SU-DHL-6 (cell line): Measurements from ENCODE around the gene POLR2J.
"Not testable (repeated sequence)": the region's sequence is repeated elsewhere in the genome, so short reads cannot be mapped to it uniquely, and the experiment has no call there.

Experiments used
- H2AFZ ChIP-seq: fragments of 200-600 bp; sonication (generic); 2 replicates; pipeline ENCODE4 v1.6.1; 2014; ENCODE audit warnings: low read depth, mild to moderate bottlenecking, moderate library complexity, mixed read lengths, antibody characterized with exemption, low read length; ENCODE audit not compliant: severe bottlenecking
- H3F3A ChIP-seq: fragments of 200-600 bp; shearing (Covaris generic); 2 replicates; pipeline ENCODE4 v1.6.0; 2016; ENCODE audit warnings: antibody characterized with exemption, mild to moderate bottlenecking; ENCODE audit not compliant: insufficient read depth
- H3K27ac ChIP-seq: fragments of 200-600 bp; sonication (generic); 2 replicates; pipeline ENCODE4 v1.5.1; 2016; ENCODE audit warnings: low read depth, mild to moderate bottlenecking, low read length, moderate library complexity, mixed read lengths
- H3K27me3 ChIP-seq: fragments of 200-600 bp; sonication (generic), shearing (Covaris generic); 2 replicates; pipeline ENCODE4 v1.6.0; 2014; ENCODE audit warnings: mild to moderate bottlenecking, low read length
- H3K36me3 ChIP-seq: fragments of 200-600 bp; sonication (generic); 2 replicates; pipeline ENCODE4 v1.6.1; 2014; ENCODE audit warnings: mild to moderate bottlenecking, low read length, mixed read lengths
- H3K4me2 ChIP-seq: fragments of 300-600, 200-600 bp; shearing (Covaris generic), sonication (generic); 2 replicates; pipeline ENCODE4 v1.6.0; 2014; ENCODE audit warnings: low read length, low read depth, mild to moderate bottlenecking; ENCODE audit not compliant: poor library complexity, severe bottlenecking
- H3K4me3 ChIP-seq: fragments of 200-600 bp; sonication (generic); 2 replicates; pipeline ENCODE4 v1.5.1; 2014; ENCODE audit warnings: antibody characterized with exemption, low read length, mild to moderate bottlenecking, mixed read lengths; ENCODE audit not compliant: insufficient read depth, poor library complexity, severe bottlenecking
- H3K79me2 ChIP-seq: fragments of 200-600 bp; sonication (generic); 2 replicates; pipeline ENCODE4 v1.6.1; 2014; ENCODE audit warnings: mild to moderate bottlenecking, low read length, moderate library complexity; ENCODE audit not compliant: insufficient read depth
- H3K9ac ChIP-seq: fragments of 200-600 bp; sonication (generic); 2 replicates; pipeline ENCODE4 v1.7.0; 2014; ENCODE audit warnings: mild to moderate bottlenecking, low read length
- H3K9me2 ChIP-seq: fragments of 200-600 bp; sonication (generic); replicated peaks from 2 replicates; pipeline ENCODE4 v1.6.1; 2014; ENCODE audit warnings: low read length; ENCODE audit not compliant: insufficient read depth
- H3K9me3 ChIP-seq: fragments of 200-600 bp; sonication (generic); 2 replicates; pipeline ENCODE4 v1.6.1; 2014; ENCODE audit warnings: low read length, mixed read lengths; ENCODE audit not compliant: insufficient read depth
- H4K20me1 ChIP-seq: fragments of 200-600 bp; sonication (generic); 2 replicates; pipeline ENCODE4 v1.6.1; 2014; ENCODE audit warnings: low read depth, mild to moderate bottlenecking, antibody characterized with exemption, low read length, moderate library complexity, mixed read lengths

POLR2J gene

DNA sequence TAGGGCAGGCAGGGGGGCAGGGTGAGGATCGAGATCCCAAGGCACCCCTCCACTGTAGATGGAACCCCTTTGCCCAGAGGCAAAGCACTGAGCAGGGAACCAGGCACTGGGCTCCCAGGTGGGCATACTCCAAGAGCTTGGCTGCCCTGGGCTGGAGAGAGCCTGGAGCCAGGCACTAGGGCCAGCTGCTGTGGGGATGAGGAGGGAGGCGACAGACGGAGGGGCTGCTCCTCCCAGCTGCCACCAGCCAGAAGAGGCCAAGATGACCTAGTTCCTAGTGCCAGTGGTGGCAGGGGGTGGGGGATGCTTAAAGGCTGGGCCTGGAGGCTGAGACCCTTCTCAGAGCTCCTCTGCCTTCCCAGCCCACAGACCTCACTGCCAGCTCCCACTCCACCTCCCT lies 37.2 kb upstream of the POLR2J start:
- not testable (repeated sequence) for H3K36me3 ChIP-seq, H3K27ac ChIP-seq, H3K4me3 ChIP-seq, H3K79me2 ChIP-seq, H3K9me2 ChIP-seq, H3K9ac ChIP-seq, H3K4me2 ChIP-seq, H3K9me3 ChIP-seq, H3F3A ChIP-seq, H3K27me3 ChIP-seq, H4K20me1 ChIP-seq, H2AFZ ChIP-seq

DNA sequence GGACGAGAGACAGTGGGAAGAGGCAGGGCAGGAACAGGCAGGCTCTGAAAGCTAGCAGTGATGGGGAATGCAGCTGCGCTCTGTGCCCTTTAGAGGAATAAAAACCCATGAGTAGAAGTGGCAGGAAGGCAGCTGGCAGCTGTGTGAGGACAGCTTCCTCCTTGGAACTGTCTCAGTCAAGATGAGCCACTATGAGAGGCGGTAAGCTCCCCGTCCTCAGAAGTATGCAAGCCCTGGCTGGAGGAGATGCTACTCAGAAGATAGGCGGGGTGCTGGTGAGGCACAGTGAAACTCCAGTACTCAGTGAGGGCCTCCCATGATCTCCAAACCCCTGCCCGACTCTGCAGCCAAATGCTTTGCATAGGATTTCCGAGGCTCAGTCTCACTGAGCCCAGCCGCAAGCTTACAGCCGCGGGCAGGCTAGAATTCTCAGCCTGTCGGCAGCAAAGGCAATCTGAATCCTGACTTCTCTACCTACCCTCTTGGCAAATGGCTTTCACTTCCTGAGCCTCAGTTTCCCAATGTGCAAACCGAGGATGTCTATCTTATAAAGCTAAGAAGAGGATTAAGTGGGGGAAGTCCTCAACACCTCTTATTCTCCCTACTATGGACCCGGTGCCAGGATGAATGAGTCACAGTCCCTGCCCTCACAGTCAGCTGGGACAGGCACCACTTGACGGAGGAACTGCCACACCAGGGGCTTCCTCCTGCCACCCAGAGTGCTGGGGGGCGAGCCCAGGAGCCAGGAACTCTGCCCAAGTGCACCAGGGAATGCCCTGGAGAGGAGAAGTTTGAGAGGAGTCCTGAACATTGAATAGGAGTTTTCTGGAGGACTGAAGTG lies 36.4 kb upstream of the POLR2J start:
- not testable (repeated sequence) for H3K9me3 ChIP-seq, H3F3A ChIP-seq, H4K20me1 ChIP-seq, H3K36me3 ChIP-seq, H3K4me2 ChIP-seq, H2AFZ ChIP-seq, H3K27ac ChIP-seq, H3K9me2 ChIP-seq, H3K4me3 ChIP-seq, H3K79me2 ChIP-seq, H3K9ac ChIP-seq, H3K27me3 ChIP-seq

GRCh38 chr7:102512642-102513221 lies 34.0 kb upstream of the POLR2J start:
- H3K9ac ChIP-seq, H3K4me2 ChIP-seq, H3K27ac ChIP-seq, H3K4me3 ChIP-seq, H4K20me1 ChIP-seq, H3K36me3 ChIP-seq, H3K27me3 ChIP-seq, H2AFZ ChIP-seq, H3F3A ChIP-seq, H3K9me3 ChIP-seq, H3K79me2 ChIP-seq, H3K9me2 ChIP-seq: not testable (repeated sequence)

DNA sequence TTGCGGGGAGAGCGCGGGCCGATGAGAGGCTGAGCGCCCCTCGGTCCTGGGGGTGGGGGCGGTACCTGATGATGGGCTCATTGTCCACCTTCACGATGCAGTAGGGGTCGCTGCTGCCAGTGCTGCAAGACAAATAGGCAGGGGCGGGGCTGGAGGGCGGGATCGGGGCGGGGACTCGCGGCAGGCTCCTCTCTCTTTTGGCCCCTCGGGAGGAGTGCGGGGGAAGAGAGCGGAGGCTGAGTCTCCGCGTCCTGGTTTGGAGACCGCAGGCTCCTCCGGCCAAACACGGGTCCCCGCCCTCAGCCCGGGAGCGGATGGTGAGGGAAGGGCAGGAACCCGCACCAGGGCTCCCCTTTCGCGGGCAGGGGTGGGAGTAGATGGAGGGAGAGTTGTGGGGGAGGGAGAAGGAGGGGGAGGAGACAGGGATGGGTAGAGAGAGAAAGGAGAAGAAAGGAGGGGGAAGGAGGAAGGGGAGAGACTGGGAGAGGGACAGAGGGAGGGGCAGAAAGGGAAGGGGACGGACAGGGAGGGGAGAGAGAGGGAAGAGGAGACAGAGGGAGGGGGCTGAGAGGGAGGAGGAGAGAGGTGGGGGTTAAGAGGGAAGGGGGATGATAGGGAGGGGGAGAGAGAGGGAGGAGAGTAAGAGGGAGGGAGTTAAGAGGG lies 33.3 kb upstream of the POLR2J start:
- not testable (repeated sequence) for H4K20me1 ChIP-seq, H3K4me3 ChIP-seq

DNA sequence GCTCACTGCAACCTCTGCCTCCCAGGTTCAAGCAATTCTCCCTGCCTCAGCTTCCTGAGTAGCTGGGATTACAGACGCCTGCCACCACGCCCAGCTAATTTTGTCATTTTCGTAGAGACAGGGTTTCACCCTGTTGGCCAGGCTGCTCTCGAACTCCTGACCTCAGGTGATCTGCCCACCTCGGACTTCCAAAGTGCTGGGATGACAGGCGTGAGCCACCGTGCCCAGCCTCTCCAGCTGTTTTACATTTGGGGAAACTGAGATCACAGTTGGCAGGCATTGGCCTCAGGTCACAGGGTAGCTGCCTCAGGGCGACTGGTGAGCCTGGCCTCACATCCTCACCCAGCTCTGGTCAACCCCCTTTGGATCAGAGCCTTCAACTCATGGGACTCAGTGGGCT lies 31.9 kb upstream of the POLR2J start:
- H3K9ac ChIP-seq, H2AFZ ChIP-seq, H3K4me2 ChIP-seq, H3K36me3 ChIP-seq, H3K4me3 ChIP-seq, H3K27ac ChIP-seq, H3K9me3 ChIP-seq, H3K9me2 ChIP-seq, H4K20me1 ChIP-seq, H3K27me3 ChIP-seq, H3F3A ChIP-seq, H3K79me2 ChIP-seq: not testable (repeated sequence)

More for the DNA sequence above, 33.3 kb upstream of the POLR2J start:
- H3K4me2 ChIP-seq, H3K9me3 ChIP-seq, H3K27ac ChIP-seq, H3K36me3 ChIP-seq, H3K9me2 ChIP-seq, H3F3A ChIP-seq, H3K9ac ChIP-seq, H3K27me3 ChIP-seq, H3K79me2 ChIP-seq, H2AFZ ChIP-seq: not testable (repeated sequence)

GRCh38 chr7:102507410-102508088 lies 28.8 kb upstream of the POLR2J start:
- not testable (repeated sequence) for H3K9me2 ChIP-seq, H3K4me3 ChIP-seq, H2AFZ ChIP-seq, H3K9ac ChIP-seq, H3K27me3 ChIP-seq, H4K20me1 ChIP-seq, H3K36me3 ChIP-seq, H3K79me2 ChIP-seq, H3F3A ChIP-seq, H3K4me2 ChIP-seq, H3K9me3 ChIP-seq, H3K27ac ChIP-seq

DNA sequence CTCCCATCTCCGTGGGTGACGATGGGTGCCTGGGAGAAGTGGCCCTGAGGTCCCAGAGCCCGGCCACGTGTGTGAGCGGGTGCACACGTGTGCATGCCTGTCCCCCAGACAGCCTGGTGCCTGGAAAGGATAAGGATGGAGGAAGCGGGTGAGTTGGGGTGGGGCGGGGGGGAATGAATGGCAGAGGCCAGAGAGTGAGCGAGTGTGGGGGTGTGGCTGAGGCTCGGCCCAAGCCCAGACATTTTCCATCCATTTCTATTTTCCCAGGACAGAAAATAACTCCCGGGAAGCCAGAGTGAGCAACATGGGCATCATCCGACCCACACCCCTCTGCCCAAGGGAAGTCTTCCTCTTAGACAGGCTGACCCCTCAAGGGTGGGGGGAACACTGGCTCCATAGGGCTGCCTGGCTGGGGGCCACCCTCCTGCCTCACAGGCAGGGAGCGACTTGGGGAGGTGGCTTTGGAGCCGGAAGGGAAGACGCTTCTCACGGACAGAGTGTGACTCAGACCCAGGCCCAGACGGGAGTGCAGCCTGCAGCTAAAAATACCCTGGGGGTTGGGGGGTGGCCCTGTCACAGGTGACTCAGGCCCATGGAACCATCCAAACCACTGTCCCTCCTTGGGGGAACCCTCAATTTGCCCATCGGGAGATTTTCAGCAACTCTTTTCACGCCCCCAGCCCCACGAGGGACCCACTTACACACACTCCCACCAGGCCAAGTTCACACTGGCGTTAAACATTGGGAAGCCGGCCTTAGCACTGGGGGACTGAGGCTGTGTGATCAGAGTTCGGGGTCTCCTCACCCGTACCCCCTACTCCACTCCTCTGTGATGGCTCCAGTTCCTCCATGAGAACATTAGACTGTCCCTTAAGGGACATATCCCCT lies 26.8 kb upstream of the POLR2J start:
- not testable (repeated sequence) for H3K27ac ChIP-seq, H3K9me2 ChIP-seq, H2AFZ ChIP-seq

More for the DNA sequence above, 26.8 kb upstream of the POLR2J start:
- H3K36me3 ChIP-seq, H4K20me1 ChIP-seq, H3K9me3 ChIP-seq, H3K9ac ChIP-seq, H3F3A ChIP-seq, H3K27me3 ChIP-seq, H3K4me2 ChIP-seq, H3K4me3 ChIP-seq, H3K79me2 ChIP-seq: not testable (repeated sequence)
